Keratinocyte (primary cell): Measurements from ENCODE around the gene PKNOX2. TPM values are rescaled to one million over a fixed set of nuclear protein-coding genes. Genes with fewer than 3 reads are reported as not detected.

Experiments used
- DNase-seq: peaks from one replicate; pipeline ENCODE4 v3.0.0-alpha.2; 2011; ENCODE audit warnings: low read depth, missing footprints, low spot score
- FAIRE-seq: peaks from 2 replicates; lab custom pipeline; 2011; peaks lifted over from hg19 to GRCh38; lab: Jason Lieb, UNC
- H2AFZ ChIP-seq: 2 replicates; pipeline ENCODE4 v1.6.0; 2012; ENCODE audit warnings: low read length, control low read depth, inconsistent platforms; ENCODE audit not compliant: control insufficient read depth
- H3K27ac ChIP-seq: 2 replicates; pipeline ENCODE4 v1.5.1; 2011; ENCODE audit warnings: low read length; ENCODE audit not compliant: control insufficient read depth, insufficient read depth
- H3K27me3 ChIP-seq: 3 replicates; pipeline ENCODE4 v1.6.0; 2011; ENCODE audit warnings: low read length; ENCODE audit not compliant: control insufficient read depth, insufficient read depth; ENCODE audit errors: extremely low read depth
- H3K36me3 ChIP-seq, 2 experiments: 2 replicates in 1 of 2; 3 replicates in 1 of 2; pipeline ENCODE4 v1.5.1; 2011; ENCODE audit warnings: low read length in 2 of 2, mild to moderate bottlenecking in 1 of 2; ENCODE audit not compliant: control insufficient read depth in 2 of 2, insufficient read depth in 2 of 2; ENCODE audit errors: extremely low read depth in 1 of 2
- H3K4me1 ChIP-seq: 3 replicates; pipeline ENCODE4 v1.5.1; 2011; ENCODE audit warnings: low read length; ENCODE audit not compliant: control insufficient read depth, insufficient read depth; ENCODE audit errors: extremely low read depth
- H3K4me2 ChIP-seq: 3 replicates; pipeline ENCODE4 v1.6.0; 2011; ENCODE audit warnings: low read depth, low read length; ENCODE audit not compliant: control insufficient read depth, insufficient read depth; ENCODE audit errors: extremely low read depth
- H3K4me3 ChIP-seq, 3 experiments: fragments of 200-600 bp in 1 of 3; sonication (generic) in 1 of 3; 2 replicates in 2 of 3; 3 replicates in 1 of 3; pipeline ENCODE4 v1.5.1; 2011 to 2016; ENCODE audit warnings: low read length in 3 of 3, mild to moderate bottlenecking in 3 of 3, control low read depth in 2 of 3, inconsistent platforms in 1 of 3, low read depth in 1 of 3, mixed read lengths in 1 of 3, mixed run types in 1 of 3, moderate library complexity in 1 of 3; ENCODE audit not compliant: control insufficient read depth in 2 of 3, insufficient read depth in 2 of 3; ENCODE audit errors: extremely low read depth in 1 of 3
- H3K79me2 ChIP-seq: 2 replicates; pipeline ENCODE4 v1.6.0; 2012; ENCODE audit warnings: low read length; ENCODE audit not compliant: control insufficient read depth, insufficient read depth
- H3K9ac ChIP-seq: 3 replicates; pipeline ENCODE4 v1.6.0; 2011; ENCODE audit warnings: low read length; ENCODE audit not compliant: control insufficient read depth, insufficient read depth; ENCODE audit errors: extremely low read depth
- H3K9me1 ChIP-seq: 3 replicates; pipeline ENCODE4 v1.6.0; 2011; ENCODE audit warnings: low read length; ENCODE audit not compliant: control insufficient read depth, insufficient read depth; ENCODE audit errors: extremely low read depth
- H3K9me3 ChIP-seq: 2 replicates; pipeline ENCODE4 v1.5.1; 2012; ENCODE audit warnings: low read depth, low read length; ENCODE audit not compliant: control insufficient read depth
- H4K20me1 ChIP-seq: 3 replicates; pipeline ENCODE4 v1.6.0; 2011; ENCODE audit warnings: low read length; ENCODE audit not compliant: control insufficient read depth, insufficient read depth; ENCODE audit errors: extremely low read depth
- CTCF ChIP-seq, 3 experiments: IDR thresholded peaks in 1 of 3; conservative IDR thresholded peaks in 1 of 3; optimal IDR thresholded peaks in 1 of 3; 2 replicates in 2 of 3; 3 replicates in 1 of 3; pipeline versions ENCODE3 to v1.5.1; 2011; ENCODE audit warnings: low read length in 3 of 3, mild to moderate bottlenecking in 3 of 3, moderate library complexity in 2 of 3, control low read depth in 1 of 3, inconsistent platforms in 1 of 3; ENCODE audit not compliant: insufficient read depth in 2 of 3; ENCODE audit errors: extremely low read depth in 1 of 3
- EZH2 ChIP-seq: IDR thresholded peaks from one replicate; pipeline ENCODE4 v1.6.1; 2012; ENCODE audit warnings: inconsistent platforms, mild to moderate bottlenecking, low read length, moderate library complexity
- dilution Hi-C: fragments of 300-500 bp; cut with MboI; formaldehyde crosslinking; loops from one replicate; pipeline ENCODE4 v1.7.0; 2020; ENCODE audit warnings: low sequenced_read_pairs; ENCODE audit not compliant: extremely low pct_ligation_motif_present
- polyA plus RNA-seq, 5 experiments: library from polyadenylated mRNA; depleted of rRNA in 3 of 5; stranded (reverse) in 3 of 5; stranded (forward) in 1 of 5; unstranded in 1 of 5; fragments of >200 nt; gene quantifications; 1 replicate in 1 of 5; 2 replicates in 3 of 5; 3 replicates in 1 of 5; pipeline versions ENCODE4 v1.2.1 to v1.2.3, GENCODE V29; 2011 to 2012; ENCODE audit warnings: missing spikeins in 2 of 5, low read depth in 1 of 5, low replicate concordance in 1 of 5

Gene PKNOX2
- polyA plus RNA-seq, 1 donor (not counting 4 experiments of a cell fraction or from before 2014, with no cell fraction given): 0.05 TPM

DNA sequence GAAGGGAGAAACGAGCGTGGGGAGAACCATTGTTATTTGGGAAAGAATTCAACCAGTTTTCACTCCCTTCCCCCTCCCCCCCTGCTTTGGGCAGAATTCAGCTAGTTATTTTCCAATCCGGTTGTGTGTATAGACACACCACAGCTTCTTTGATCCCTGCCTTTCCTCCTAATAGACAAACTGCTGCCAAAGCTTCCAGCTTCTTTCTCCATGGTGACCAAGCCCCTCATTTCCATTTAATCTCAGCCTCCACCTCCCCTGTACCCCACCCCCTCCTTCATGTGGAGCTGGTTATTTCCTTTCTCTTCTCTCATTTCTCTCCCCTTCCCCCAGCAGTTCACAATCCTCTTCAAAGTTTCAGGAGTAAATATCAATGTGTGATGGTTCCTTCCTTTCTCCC lies 24.8 kb upstream of the PKNOX2 start:
- no peaks in the 10 kb centered on the region for H3K9me3 ChIP-seq
- no peak overlapping the region for H3K9ac ChIP-seq
- H4K20me1 ChIP-seq: no peaks in the 10 kb centered on the region
- H3K79me2 ChIP-seq: no peaks in the 10 kb centered on the region
- no peak overlapping the region for H2AFZ ChIP-seq
- no peak overlapping the region for H3K27ac ChIP-seq
- dilution Hi-C loops: no loop called here
- H3K4me3 ChIP-seq: no peak overlapping the region
- FAIRE-seq (no peak), DNase-seq (no peak)
- H3K9me1 ChIP-seq: no peaks in the 10 kb centered on the region
- TF ChIP-seq CTCF (optimal IDR thresholded peaks at IDR 0.05 in 1 of 3, IDR thresholded peaks at IDR 0.05 in 1 of 3, conservative IDR thresholded peaks at IDR 0.05 in 1 of 3; ENCODE audit: extremely low read depth in 1 of 3, insufficient read depth in 2 of 3, low read length in 3 of 3): no peak
- TF ChIP-seq EZH2: no peak
- peaks cover 13% of the 10 kb centered on the region for H3K27me3 ChIP-seq
- H3K4me2 ChIP-seq: no peak overlapping the region
- no peaks in the 10 kb centered on the region for H3K36me3 ChIP-seq
- no peaks in the 10 kb centered on the region for H3K4me1 ChIP-seq

DNA sequence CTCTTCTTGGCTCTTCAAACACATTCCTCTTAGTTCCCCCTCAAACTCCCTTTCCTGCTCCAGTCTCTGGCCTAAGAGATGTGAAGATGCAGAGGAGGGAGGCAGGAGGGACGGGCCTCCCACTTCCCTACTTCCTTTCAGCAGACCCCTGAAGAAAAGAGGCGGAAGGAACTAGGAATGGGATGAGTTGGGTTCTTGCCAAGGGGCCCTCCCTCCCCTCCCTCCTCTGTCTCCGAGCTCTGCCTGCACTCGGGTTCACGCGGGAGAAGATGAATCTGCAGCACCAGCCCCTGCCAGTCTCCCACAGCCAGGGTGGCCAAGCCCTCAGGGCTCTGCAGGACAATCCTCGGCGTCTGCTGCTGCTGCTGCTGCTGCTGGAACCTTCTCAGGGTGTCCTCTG lies 24.3 kb upstream of the PKNOX2 start:
- dilution Hi-C loops: no loop called here

More for the DNA sequence above, 24.3 kb upstream of the PKNOX2 start:
- Histone ChIP-seq H3K27ac (no peak overlapping the region), H3K9ac (no peak overlapping the region), H3K4me3 (no peak overlapping the region), H2AFZ (no peak overlapping the region), H3K36me3 (no peaks in the 10 kb centered on the region), H3K9me3 (no peaks in the 10 kb centered on the region), H3K4me1 (no peaks in the 10 kb centered on the region), H3K4me2 (no peak overlapping the region), H3K9me1 (no peaks in the 10 kb centered on the region), H4K20me1 (no peaks in the 10 kb centered on the region), H3K79me2 (no peaks in the 10 kb centered on the region), H3K27me3 (peaks cover 13% of the 10 kb centered on the region)
- no peak for TF ChIP-seq EZH2
- no peak for TF ChIP-seq CTCF (optimal IDR thresholded peaks at IDR 0.05 in 1 of 3, IDR thresholded peaks at IDR 0.05 in 1 of 3, conservative IDR thresholded peaks at IDR 0.05 in 1 of 3; ENCODE audit: extremely low read depth in 1 of 3, insufficient read depth in 2 of 3, low read length in 3 of 3)
- DNase-seq (no peak), FAIRE-seq (no peak)
